HepG2 (cell line): ENCODE measurements around the gene EDC3. TPM values are rescaled to one million over a fixed set of nuclear protein-coding genes. Genes with fewer than 3 reads are reported as not detected.

Experiments
- CHD4 ChIP-seq: fragments of 200-600 bp; sonication (generic); IDR thresholded peaks from 2 replicates; pipeline ENCODE4 v1.7.0; 2017; ENCODE audit warnings: mild to moderate bottlenecking, low read length, borderline replicate concordance
- FOXO1 ChIP-seq: sonication (generic); formaldehyde crosslinking; IDR thresholded peaks from 2 replicates; pipeline ENCODE4 v1.4.0; 2020; ENCODE audit warnings: missing genetic modification reagents
- GABPB1 ChIP-seq: IDR thresholded peaks from 2 replicates; pipeline ENCODE4 v1.6.1; 2016; ENCODE audit warnings: mild to moderate bottlenecking, missing genetic modification reagents, moderate library complexity, missing compliant biosample characterization
- NFRKB ChIP-seq: fragments of 450-650 bp; IDR thresholded peaks from 2 replicates; pipeline ENCODE4 v1.6.1; 2017
- PRPF4 ChIP-seq: fragments of 200-400 bp; formaldehyde crosslinking; IDR thresholded peaks from 2 replicates; pipeline ENCODE4 v1.6.1; 2016; ENCODE audit warnings: low read length, low read depth; ENCODE audit not compliant: poor library complexity, severe bottlenecking
- RFX5 ChIP-seq: IDR thresholded peaks from 2 replicates; pipeline ENCODE4 v1.6.1; 2011; ENCODE audit warnings: low read depth, low read length, improper control_type of control experiment
- RXRB ChIP-seq: IDR thresholded peaks from 2 replicates; pipeline ENCODE4 v1.6.1; 2016; ENCODE audit warnings: borderline replicate concordance, missing genetic modification reagents, missing compliant biosample characterization
- ZNF567 ChIP-seq: sonication (generic); formaldehyde crosslinking; IDR thresholded peaks from 2 replicates; pipeline ENCODE4 v1.8.1; 2023; ENCODE audit warnings: mild to moderate bottlenecking, missing genetic modification reagents, borderline replicate concordance
- ZNF569 ChIP-seq: sonication (generic); formaldehyde crosslinking; IDR thresholded peaks from 2 replicates; pipeline ENCODE4 v1.5.0; 2020; ENCODE audit warnings: mild to moderate bottlenecking, missing genetic modification reagents, moderate library complexity, borderline replicate concordance
- ZNF749 ChIP-seq: sonication (generic); formaldehyde crosslinking; IDR thresholded peaks from 2 replicates; pipeline ENCODE4 v1.8.0; 2022; ENCODE audit warnings: mild to moderate bottlenecking, missing genetic modification reagents, moderate library complexity, borderline replicate concordance
- ZNF772 ChIP-seq: sonication (generic); formaldehyde crosslinking; IDR thresholded peaks from 2 replicates; pipeline ENCODE4 v1.5.0; 2020; ENCODE audit warnings: mild to moderate bottlenecking, missing genetic modification reagents
- polyA plus RNA-seq, 8 experiments: library from polyadenylated mRNA; depleted of rRNA in 3 of 8; stranded (reverse) in 7 of 8; unstranded in 1 of 8; fragments of >200 nt; fragmentation: Illumina TruSeq in 4 of 8; extraction: Trizol in 4 of 8; gene quantifications; 2 replicates each; pipeline versions ENCODE4 v1.2.1 to v1.2.3, GENCODE V29; 2011 to 2016; ENCODE audit warnings: low read depth in 4 of 8, missing spikeins in 1 of 8, mixed read lengths in 1 of 8; ENCODE audit not compliant: insufficient read depth in 1 of 8
- total RNA-seq, 5 experiments: library from RNA; depleted of rRNA; stranded (reverse); fragments of >200 nt; fragmentation: Illumina TruSeq; extraction: Trizol; gene quantifications; 2 replicates each; pipeline ENCODE4 v1.2.3, GENCODE V29; 2016; ENCODE audit warnings: low read depth in 1 of 5
- TF ChIP-seq, protein P1 (sequence below): sonication (generic); formaldehyde crosslinking; IDR thresholded peaks from 2 replicates; pipeline ENCODE4 v1.5.0; 2020; ENCODE audit warnings: missing genetic modification reagents
- TF ChIP-seq, protein P2 (sequence below): sonication (generic); formaldehyde crosslinking; conservative IDR thresholded peaks from 2 replicates; pipeline ENCODE4 v1.4.0; 2020; ENCODE audit warnings: missing genetic modification reagents
- TF ChIP-seq, protein P3 (sequence below): sonication (generic); formaldehyde crosslinking; IDR thresholded peaks from 2 replicates; pipeline ENCODE4 v1.5.0; 2020; ENCODE audit warnings: mild to moderate bottlenecking, missing genetic modification reagents, moderate library complexity
- TF ChIP-seq, protein P4 (sequence below): sonication (generic); formaldehyde crosslinking; IDR thresholded peaks from one replicate; pipeline ENCODE4 v1.5.1; 2020; ENCODE audit warnings: mild to moderate bottlenecking, missing genetic modification reagents; ENCODE audit errors: not compliant biosample characterization

Gene EDC3
- total and polyA plus RNA-seq, 2 of the 13 experiments (the other 11 are each of a cell fraction or from before 2014, with no cell fraction given) = 17.4 to 32.0 TPM

DNA sequence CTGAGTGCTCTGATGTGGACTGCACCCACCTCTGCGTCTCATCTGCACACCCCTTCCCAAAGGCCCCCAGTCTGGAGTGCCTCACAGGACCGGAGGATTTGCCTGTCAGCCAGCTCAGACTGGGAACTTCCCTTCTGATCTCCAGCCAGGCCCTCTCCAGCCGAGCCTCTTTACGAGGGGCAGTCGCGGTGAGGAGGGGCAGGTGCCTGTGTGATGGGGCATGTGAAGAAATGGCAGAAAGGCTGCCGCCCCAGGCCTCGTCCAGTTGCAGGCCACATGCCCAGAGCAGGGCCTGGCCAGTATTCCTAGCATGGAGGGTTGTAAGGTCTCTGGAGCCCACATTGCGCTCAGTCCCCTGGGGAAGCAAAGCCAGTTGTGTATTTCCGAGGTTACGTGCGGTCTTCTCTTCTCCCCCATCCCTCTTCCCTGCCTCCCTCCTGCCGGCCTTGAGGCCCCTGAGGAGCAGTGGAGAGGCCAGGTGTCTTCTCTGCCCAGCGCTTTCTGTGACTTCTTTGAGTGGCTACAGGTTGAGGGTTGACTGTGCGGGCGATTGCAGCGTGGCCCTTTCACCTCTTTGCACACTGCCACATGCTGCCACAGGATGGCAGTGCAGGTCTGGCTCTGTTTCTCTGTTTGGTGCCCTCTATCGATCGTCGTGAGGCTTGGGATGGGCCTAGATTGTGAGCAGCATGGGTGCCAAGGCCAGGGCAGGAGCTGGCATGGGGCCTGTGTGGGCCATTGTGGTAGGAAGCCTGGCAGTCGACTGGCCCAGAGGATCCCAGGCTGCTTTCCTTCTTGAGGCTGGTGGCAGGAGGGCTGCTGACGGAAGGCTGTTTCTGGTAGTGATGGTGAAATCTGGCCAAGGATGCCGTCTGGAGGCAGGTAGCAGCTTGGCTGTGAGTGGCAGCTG lies 74.9 kb downstream of the EDC3 start (continued):
- TF ChIP-seq ZNF772 (CRISPR knock-in tag) (no peak), ZNF569 (no peak), RXRB (peak; percentile 65; the same call in 1 of the 2 replicates), GABPB1 (CRISPR knock-in tag) (no peak), ZNF749 (CRISPR knock-in tag) (no peak), NFRKB (no peak), FOXO1 (CRISPR knock-in tag) (no peak; the same call in 1 of the 2 replicates), CHD4 (no peak), RFX5 (no peak), PRPF4 (no peak), ZNF567 (CRISPR knock-in tag) (0 out of 2 replicates have a peak, but pooled peaks have one; percentile 21)
- TF ChIP-seq, protein P1, sequence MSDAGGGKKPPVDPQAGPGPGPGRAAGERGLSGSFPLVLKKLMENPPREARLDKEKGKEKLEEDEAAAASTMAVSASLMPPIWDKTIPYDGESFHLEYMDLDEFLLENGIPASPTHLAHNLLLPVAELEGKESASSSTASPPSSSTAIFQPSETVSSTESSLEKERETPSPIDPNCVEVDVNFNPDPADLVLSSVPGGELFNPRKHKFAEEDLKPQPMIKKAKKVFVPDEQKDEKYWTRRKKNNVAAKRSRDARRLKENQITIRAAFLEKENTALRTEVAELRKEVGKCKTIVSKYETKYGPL (CRISPR knock-in tag) = no peak
- TF ChIP-seq, protein P2, sequence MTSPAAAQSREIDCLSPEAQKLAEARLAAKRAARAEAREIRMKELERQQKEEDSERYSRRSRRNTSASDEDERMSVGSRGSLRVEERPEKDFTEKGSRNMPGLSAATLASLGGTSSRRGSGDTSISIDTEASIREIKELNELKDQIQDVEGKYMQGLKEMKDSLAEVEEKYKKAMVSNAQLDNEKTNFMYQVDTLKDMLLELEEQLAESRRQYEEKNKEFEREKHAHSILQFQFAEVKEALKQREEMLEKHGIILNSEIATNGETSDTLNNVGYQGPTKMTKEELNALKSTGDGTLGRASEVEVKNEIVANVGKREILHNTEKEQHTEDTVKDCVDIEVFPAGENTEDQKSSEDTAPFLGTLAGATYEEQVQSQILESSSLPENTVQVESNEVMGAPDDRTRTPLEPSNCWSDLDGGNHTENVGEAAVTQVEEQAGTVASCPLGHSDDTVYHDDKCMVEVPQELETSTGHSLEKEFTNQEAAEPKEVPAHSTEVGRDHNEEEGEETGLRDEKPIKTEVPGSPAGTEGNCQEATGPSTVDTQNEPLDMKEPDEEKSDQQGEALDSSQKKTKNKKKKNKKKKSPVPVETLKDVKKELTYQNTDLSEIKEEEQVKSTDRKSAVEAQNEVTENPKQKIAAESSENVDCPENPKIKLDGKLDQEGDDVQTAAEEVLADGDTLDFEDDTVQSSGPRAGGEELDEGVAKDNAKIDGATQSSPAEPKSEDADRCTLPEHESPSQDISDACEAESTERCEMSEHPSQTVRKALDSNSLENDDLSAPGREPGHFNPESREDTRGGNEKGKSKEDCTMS (CRISPR knock-in tag) = no peak
- TF ChIP-seq, protein P3, sequence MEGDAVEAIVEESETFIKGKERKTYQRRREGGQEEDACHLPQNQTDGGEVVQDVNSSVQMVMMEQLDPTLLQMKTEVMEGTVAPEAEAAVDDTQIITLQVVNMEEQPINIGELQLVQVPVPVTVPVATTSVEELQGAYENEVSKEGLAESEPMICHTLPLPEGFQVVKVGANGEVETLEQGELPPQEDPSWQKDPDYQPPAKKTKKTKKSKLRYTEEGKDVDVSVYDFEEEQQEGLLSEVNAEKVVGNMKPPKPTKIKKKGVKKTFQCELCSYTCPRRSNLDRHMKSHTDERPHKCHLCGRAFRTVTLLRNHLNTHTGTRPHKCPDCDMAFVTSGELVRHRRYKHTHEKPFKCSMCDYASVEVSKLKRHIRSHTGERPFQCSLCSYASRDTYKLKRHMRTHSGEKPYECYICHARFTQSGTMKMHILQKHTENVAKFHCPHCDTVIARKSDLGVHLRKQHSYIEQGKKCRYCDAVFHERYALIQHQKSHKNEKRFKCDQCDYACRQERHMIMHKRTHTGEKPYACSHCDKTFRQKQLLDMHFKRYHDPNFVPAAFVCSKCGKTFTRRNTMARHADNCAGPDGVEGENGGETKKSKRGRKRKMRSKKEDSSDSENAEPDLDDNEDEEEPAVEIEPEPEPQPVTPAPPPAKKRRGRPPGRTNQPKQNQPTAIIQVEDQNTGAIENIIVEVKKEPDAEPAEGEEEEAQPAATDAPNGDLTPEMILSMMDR (CRISPR knock-in tag) = peak; percentile 92
- TF ChIP-seq, protein P4, sequence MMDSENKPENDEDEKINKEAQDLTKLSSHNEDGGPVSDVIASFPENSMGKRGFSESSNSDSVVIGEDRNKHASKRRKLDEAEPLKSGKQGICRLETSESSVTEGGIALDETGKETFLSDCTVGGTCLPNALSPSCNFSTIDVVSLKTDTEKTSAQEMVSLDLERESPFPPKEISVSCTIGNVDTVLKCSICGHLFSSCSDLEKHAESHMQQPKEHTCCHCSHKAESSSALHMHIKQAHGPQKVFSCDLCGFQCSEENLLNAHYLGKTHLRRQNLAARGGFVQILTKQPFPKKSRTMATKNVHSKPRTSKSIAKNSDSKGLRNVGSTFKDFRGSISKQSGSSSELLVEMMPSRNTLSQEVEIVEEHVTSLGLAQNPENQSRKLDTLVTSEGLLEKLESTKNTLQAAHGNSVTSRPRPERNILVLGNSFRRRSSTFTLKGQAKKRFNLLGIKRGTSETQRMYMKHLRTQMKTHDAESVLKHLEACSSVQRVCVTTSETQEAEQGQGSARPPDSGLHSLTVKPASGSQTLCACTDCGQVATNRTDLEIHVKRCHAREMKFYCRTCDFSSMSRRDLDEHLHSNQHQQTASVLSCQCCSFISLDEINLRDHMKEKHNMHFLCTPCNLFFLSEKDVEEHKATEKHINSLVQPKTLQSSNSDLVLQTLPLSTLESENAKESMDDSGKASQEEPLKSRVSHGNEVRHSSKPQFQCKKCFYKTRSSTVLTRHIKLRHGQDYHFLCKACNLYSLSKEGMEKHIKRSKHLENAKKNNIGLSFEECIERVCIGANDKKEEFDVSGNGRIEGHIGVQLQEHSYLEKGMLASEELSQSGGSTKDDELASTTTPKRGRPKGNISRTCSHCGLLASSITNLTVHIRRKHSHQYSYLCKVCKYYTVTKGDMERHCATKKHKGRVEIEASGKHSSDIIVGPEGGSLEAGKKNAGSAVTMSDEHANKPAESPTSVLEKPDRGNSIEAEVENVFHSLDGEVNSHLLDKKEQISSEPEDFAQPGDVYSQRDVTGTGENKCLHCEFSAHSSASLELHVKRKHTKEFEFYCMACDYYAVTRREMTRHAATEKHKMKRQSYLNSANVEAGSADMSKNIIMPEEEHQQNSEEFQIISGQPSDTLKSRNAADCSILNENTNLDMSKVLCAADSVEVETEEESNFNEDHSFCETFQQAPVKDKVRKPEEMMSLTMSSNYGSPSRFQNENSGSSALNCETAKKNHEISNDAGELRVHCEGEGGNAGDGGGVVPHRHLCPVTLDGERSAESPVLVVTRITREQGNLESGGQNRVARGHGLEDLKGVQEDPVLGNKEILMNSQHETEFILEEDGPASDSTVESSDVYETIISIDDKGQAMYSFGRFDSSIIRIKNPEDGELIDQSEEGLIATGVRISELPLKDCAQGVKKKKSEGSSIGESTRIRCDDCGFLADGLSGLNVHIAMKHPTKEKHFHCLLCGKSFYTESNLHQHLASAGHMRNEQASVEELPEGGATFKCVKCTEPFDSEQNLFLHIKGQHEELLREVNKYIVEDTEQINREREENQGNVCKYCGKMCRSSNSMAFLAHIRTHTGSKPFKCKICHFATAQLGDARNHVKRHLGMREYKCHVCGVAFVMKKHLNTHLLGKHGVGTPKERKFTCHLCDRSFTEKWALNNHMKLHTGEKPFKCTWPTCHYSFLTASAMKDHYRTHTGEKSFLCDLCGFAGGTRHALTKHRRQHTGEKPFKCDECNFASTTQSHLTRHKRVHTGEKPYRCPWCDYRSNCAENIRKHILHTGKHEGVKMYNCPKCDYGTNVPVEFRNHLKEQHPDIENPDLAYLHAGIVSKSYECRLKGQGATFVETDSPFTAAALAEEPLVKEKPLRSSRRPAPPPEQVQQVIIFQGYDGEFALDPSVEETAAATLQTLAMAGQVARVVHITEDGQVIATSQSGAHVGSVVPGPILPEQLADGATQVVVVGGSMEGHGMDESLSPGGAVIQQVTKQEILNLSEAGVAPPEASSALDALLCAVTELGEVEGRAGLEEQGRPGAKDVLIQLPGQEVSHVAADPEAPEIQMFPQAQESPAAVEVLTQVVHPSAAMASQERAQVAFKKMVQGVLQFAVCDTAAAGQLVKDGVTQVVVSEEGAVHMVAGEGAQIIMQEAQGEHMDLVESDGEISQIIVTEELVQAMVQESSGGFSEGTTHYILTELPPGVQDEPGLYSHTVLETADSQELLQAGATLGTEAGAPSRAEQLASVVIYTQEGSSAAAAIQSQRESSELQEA (CRISPR knock-in tag) = no peak
